HG03457 (cell line): ENCODE data around the gene CDX2.
"Not testable (repeated sequence)": the region's sequence is repeated elsewhere in the genome, so short reads cannot be mapped to it uniquely, and the experiment has no call there.

Experiments
- ATAC-seq: cut with Tn5 transposase; IDR thresholded peaks from one replicate; pipeline ENCODE4 v1.9.1; 2021; ENCODE audit warnings: moderate number of reproducible peaks; ENCODE audit not compliant: unreplicated experiment

CDX2 gene

DNA sequence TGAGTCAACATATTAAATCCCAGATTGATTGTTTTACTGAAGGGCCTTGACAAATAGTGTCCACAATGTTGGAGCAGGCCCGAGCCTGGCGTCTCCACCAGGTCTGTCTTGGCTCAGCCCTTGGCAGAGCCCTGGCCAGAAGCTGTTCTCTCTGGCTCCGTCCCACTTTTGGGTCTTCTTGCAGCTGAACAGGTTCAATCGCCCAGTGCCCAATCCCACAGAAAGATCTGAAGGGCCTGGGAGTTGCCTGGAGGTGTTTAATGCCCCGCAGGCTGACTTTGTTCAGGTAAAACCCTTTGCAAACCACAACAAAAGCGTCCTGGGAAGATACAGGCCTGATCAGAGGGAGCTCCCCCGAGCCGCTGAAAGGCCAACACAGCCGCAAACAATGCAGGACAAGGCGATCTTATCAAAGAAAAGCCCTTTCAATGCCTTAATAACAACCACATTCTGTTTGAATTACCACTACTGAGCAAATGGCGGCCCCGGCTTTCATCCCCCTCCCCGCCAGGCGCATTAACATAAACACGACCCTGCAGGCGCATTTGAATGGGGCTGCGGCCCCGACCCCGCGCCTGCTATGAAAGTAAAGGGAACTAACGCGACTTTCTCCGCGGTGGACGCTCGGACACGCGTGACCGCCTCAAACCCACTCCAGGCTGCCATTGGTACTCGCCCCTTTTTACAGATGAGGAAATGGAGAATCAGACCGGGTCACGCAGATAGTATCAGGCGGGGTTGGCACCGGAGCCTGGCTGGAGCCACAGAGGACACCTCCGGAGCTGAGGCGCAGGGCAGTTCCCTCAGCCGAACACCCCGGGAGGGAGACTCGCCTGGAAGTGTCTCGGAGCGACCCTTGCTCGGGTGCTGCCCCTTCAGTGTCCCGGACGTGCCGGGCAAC is 3.1 kb downstream of the CDX2 start:
- no peak for ATAC-seq

DNA sequence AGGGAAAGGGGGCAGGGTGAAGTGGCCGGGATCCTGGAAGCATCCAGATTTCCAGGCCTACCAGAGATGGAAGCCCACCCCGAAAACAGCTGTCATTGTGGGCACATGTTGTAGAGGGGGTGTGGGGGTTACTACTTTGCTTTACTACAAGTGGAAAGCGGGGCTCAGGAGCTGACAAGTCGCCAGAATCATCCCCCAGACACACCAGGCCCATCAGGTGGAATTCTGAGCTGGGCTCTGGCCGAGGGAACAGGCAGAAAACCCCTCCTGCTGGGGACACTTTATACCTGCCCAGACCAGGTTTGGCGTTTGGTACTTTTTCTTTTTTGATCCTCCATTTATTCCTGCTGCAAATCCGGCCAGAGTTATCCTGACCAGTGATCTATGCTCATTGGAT is 3.8 kb downstream of the CDX2 start:
- ATAC-seq = no peak

DNA sequence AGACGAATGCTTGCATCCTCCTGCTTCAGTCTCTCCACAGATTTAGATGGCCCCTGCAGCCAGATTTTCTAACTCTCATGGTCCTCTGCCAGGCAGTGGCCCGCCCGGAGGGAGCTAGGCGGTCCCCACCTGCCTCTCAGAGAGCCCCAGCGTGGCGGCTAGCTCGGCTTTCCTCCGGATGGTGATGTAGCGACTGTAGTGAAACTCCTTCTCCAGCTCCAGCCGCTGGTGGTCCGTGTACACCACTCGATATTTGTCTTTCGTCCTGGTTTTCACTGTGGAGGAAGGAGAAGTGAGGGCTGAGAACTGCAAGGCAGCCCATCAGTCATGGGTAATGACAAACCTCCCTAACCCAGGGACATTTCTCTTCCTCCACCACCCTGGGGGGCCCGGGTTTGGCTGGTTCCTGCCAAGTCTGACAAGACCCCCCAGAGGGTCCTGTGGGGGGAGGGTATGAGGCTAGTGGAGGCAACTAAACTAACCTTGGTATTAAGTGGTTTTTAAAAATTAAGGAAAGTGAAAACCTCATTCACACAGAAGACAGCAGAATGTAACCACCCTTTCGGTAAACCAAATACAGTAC is 4.3 kb downstream of the CDX2 start:
- ATAC-seq = no peak

DNA sequence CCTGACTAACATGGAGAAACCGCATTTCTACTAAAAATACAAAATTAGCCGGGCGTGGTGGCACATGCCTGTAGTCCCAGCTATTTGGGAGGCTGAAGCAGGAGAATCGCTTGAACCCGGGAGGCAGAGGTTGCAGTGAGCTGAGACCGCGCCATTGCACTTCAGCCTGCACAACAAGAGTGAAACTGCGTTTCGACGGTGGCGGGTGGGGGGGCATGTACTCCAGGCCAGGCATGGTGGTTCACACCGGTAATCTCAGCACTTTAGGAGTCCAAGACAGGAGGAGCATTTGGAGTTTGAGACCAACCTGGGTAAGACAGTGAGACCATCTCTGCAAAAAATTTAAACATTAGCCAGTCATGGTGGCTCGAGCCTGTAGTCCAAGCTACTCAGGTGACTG is 4.9 kb downstream of the CDX2 start:
- ATAC-seq = not testable (repeated sequence)

DNA sequence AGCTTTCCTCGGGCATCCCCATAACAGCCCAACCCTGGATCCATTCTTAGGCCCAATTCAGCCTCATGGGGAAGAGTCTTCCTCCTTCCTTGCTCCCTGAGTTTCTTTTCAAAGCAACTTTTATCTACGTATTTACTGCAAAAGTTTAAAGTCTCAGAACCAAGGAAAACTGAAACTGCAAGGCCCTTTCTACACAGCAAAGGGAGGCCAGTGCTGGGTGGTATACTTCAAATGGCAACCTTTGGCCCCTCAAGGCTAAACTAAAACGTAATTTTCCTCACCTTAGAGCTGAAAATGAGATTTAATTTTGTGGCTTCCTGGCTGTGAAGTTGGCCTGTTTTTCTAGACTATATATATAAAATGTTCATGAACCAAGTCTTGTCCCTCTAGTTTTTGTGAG is 5.6 kb downstream of the CDX2 start:
- ATAC-seq = no peak

DNA sequence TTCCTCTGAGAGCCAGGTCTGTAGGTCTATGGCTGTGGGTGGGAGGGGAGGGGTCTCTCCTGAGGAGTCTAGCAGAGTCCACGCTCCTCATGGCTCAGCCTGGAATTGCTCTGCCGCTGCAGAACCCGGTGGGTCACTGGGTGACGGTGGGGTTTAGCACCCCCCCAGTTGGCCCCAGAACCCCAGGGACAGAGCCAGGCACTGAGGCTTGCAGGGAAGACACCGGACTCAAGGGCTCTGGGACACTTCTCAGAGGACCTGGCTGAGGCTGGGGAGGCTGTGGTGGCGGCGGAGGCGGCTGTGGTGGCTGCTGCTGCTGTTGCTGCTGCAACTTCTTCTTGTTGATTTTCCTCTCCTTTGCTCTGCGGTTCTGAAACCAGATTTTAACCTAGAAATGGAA is 6.1 kb downstream of the CDX2 start:
- no peak for ATAC-seq

DNA sequence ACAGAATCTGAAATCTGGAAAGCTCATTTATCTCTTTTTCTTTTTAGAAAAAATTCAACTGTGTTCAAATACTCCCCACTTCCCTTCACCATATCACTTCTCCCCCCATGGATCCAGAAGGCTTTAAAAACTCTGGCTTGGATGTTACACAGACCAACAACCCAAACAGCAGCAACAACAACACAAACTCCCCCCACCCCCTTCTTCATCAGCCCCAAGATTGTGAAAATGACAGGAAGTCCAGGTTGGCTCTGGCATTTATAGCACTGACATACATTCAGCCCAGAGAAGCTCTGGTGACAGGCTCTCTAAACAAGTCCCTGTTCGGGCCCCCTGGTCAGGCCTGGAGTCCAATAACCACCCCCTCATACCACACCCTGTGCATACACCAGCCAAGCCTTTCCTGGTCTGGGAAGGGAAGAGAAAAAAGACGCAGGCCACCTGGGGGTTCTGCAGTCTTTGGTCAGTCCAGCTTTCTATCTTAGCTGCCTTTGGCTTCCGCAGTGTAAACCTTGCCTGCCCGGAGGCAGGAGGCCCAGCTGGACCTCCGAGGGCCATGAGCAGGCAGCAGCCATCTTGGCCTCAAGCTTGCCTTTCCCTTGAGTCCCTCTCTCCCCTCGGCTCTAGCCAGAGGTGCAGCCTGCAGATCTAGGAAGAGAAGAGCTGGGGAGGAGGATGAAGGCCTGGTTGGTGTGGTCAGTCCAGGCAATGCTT is 6.8 kb downstream of the CDX2 start:
- no peak for ATAC-seq

DNA sequence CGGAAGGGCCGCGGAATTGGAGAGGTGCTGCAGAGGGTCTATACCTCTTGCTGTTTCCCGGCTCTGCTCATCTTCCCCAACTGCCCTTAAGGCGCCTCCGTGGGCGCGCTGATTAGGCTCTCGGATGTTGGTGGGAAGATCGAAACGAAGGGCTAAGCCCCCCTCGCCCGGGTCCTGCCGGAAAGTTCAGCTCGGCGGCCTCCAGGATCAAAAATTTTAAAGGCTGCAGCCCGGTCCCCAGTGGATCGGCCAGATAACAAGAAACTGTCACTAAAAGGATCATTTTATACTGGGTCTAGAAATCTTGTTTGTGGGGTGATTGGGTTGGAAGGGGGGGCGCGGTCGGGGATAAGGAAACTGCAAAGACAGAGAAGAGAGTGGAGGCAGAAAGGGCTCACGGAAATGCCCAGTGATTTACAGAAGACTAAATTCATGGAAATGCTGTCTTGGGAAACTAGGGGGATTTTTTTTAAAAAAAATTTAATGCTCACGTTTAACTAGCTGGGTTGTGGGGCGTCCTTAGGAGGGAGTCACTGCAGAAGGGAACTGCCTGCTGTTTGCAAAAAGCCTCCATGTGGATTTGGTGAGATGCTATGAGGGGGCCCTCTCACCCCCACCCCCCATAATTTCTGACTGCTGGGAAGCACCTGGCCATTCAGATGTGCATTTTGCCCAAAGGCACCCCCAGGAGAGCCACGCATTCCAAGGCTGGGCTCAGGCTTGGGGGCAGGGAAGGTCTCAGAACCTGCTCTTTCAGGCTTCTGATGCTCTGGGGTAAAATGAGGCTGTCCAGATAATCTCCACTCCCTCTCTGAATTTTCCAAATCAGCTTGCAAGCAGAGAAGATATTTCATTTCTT is 7.7 kb downstream of the CDX2 start:
- ATAC-seq = no peak

DNA sequence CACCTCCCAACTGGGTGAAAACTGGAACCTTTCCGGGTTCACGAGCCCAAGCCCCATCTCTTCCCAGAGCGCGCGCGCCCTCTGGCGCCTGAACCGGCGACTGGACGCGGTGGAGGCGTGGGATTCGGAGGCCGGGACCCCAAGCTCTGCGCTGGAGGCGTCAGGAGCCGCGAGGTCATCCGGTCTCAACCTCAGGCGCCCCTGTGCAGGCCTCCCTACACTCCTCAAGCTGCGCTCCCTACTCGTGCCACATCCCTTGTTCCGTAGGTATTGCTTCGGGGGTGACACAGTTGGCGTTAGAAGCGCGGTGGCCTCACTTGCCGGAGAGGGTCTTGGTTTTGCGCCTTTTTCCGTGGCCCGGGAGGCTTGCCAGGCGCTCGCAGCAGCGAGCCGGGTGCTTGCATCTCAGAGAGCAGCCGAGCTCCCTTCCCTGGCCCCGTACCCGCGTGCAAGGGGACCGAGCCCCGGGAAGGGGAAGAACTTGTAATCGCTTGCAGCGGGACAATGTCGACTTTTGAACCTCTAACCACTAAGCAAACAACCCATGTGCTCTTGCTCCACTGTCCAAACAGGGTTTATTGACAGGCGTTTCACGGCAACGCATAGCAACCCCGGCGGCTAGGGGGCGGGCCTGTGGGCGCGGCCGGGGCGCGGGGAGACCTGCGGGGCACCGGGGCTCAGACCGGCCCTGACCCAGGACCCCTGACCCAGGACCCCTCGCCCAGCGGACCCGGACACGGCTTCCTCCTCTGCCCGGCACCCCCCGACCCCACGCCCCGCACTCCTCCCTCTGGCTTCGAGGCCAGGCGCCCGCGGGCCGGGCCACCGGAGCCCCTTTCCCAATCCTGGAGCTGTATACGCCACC is 8.5 kb downstream of the CDX2 start:
- no peak for ATAC-seq

DNA sequence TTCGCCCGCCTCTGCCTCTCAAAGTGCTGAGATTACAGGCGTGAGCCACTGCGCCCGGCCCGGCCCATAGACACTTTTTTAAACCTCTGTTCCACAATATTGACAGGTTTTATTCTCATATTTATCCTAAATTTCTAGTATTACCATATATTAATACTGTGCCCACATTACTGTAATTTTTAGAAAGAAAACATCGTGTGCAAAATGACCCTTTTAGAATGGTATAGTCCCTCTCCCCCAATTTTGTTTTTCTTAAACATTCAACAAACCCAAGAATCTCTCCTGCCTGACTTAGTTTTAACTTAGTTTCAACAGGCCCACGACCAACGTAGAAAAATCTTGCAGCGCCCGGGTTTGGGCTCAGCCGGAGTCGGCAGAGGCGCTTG is 9.1 kb downstream of the CDX2 start:
- ATAC-seq = no peak

DNA sequence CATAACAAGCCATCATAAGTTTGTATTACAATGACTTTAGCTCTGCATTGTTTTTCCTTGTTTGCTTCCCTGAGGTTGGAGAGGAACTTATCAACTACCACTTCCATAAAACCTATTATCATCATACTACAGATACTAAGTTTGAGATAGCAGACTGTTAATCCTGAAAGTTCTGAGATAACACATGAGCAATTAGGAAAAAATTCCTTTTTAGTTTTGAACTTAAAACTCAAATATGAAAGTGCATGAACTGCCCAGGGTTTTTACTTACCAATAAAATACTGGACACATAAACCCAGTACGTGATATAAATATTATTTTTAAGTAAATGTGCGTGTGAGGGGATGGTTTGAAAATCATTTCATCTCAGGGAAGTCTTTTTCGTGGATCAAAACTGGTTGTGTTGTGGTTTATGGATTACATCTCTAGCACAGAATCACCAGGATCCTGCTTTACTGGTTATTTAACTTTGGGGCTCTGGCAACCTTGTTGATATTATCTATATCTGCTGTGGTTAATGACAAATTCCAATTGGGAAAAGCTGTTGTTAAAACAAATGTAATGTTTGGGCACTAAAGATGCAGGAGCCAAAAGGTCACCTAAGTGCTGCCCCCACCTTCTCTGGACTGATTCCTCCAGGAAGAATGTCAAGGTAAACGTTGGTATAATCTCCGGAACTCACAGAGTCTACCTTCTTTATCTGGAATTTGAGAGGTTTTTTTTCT is 12.4 kb downstream of the CDX2 start:
- no peak for ATAC-seq

DNA sequence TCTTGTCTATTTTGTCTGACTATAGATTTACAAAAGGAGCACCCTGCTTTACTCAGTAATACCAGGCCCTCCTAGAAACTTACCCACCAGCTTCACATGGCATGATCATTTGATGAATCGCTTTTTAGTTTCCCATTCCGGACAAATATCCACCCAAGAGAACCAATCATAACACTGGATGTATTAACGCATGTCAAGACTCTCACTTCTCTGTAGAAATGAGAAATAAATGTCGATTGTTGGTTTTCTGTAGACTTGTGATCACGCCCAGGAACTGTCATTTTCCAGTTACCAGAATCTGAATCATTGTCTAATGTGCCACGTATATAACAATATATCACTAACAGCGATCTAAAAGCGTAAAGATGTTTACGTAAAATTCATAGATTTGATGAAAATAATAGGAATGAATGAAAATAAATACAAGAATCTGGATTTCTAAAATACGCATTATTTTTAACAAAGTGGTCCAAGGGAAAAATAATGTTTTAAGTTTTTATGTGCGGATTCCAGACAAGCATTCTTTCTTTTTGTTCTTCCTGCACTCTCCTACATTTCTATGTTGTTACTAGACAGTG is 14.0 kb downstream of the CDX2 start:
- no peak for ATAC-seq

DNA sequence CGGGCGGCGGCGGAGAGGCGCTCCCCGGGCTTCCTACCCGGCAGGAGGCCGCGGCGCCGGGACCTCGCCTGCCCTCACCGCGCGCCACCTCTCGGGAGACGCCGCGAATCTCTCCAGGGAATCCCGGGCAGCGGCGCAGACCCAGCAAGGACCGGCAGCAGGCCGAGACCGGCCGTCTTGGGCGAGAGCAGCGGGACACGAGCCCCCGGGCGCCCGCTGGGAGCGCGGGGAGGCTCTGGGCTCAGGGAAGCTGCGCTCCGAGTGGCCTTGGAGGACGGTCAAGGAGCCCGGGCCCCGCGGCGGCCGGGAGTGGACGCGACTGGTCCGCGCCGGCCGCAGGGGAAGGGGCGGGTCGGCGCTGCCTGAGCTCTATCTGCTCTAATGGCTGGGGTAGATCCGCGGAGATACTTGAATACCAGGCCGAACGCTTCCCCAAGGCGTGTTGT is 14.7 kb downstream of the CDX2 start:
- ATAC-seq = no peak

DNA sequence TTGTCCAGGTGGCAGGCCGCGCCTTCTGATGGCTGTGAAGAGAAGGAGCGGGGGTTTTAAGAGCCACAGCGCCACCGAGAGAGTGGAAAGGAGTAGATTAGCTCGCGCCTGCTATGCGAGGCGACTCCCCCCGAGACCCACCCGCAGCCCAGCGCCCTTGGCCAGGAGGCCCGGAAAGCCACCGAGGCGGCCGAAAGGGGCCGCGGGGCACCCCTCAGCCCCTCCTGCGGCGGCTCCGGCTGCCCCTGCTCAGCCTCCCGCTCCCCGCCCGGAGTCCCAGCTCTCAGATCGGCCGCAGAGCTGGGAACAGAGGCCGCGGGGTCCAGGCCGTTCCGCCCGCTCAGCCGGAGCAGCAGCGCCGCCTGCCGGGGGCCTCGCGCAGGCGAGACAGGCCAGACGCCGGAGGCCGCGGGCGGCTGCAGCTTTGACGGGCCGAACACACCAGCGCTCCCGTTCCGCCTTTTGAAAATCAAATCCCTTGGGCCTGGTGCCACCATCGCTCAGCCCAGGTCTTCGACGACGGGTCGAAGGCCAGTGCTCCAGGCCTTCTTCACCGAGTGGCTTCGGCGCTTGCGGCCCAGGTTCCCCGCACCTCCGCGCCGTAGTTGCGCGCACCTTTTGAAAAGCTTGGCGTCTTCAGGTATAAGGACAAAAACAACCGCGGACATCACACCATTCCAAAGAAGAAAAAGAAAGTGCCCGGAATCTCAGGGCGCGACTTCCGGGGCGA is 15.3 kb downstream of the CDX2 start:
- no peak for ATAC-seq

DNA sequence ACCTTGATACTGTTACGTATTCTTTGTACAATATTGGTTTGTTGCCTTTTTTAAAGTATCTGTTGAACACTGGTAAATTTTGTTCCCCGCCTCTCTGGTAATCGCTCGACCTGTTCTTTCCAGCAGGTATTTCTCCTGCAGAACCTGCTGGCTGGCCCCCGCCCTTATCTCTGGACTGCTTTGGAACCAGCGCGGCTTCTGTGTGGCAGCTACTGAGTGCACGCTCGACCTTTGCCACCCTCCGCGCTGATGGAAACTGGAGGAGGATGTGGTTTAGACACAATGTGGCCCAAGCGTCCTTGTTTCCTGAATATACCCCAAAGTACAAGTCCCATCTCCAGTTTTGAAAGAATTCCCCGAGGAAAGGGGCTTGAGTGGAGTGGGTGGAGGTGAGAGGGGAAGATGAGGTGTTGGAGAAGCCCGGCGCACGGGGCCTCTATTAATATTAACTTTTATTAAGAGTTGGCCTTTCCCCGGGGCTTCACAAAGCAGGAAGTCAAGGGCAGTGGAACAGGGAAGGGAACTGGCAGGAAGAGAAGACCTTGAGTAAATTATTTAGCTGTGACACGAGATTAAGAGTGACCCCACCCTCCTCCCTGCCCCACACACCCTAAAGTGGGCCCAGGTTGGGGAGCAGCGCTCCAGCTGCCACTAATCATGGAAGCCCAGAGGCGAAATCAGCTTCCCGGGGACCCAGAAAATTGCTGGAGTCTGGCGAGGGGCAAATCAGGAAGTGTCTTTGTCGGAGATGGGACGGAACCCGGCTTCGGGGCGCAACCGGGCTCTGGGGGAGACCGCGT is 16.0 kb downstream of the CDX2 start:
- ATAC-seq = no peak

DNA sequence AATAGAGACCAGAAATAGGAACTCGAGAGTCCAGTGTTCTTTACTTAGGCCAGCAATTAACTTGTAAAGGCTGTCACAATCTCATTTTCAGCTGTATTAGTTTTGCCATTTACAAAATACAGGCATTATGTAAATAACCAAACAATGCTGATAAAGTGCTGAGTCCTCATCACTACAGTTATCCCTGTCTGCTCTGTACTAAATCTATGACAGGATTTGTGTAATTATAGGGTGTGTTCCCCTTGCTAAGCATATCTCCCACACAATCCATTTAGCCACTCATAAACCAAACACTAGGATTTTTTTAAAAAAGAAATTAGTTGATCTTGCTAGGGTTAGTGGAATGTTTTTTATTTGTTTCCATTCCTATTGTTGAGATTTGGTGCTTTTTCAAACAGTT is 26.1 kb downstream of the CDX2 start:
- ATAC-seq = no peak

DNA sequence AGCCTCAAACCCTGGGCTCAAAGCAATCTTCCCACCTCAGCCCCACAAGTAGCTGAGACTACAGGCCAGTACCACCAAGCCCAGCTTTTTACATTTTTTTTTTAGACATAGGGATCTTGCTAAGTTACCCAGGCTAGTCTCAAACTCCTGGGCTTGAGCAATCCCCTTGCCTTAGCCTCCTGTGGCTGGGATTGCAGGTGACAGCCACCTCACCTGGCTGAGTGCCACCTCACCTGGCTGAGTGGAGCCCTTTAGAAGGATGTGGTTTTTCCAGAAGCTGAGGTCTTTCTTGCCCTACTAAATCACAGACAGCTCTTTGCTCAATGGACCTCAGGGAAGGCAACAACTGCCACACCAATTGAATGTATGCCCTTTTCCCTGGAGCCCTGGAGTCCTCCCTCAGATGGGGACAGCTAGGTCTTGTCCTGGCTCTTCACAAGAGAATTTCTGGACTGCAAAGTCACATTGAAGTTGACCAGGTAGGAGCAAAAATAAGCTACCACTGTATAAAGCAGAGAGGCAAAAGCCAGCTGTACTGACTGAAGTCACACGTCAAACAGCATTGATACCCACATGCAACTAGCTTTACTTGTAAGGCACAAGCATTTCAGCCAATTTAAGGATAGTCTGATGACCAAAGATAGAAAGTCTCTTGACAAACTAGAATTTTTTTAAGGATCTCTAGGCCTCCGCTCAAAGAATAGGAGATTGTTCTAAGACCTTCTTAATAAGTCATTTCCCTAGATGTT is 35.4 kb downstream of the CDX2 start:
- no peak for ATAC-seq
